Measurements from ENCODE around the gene PXYLP1. TPM values are rescaled to one million over a fixed set of nuclear protein-coding genes. Genes with fewer than 3 reads are reported as not detected.

Gene PXYLP1
- polyA plus RNA-seq, 1 donor from 2014 or later: 109 TPM

- Histone ChIP-seq H3K4me2 (ENCODE audit: low read length) (no peak overlapping the region), H3K9ac (ENCODE audit: low read length) (no peak overlapping the region), H3K9me3 (ENCODE audit: low read length) (no peaks in the 10 kb centered on the region), H3K27me3 (ENCODE audit: insufficient read depth, low read depth, low read length) (no peaks in the 10 kb centered on the region), H3K79me2 (replicated peaks; ENCODE audit: insufficient read depth, low read length) (no peaks in the 10 kb centered on the region), H4K20me1 (ENCODE audit: insufficient read depth) (no peaks in the 10 kb centered on the region), H3K4me3 (ENCODE audit: low read length) (no peak overlapping the region), H3F3A (ENCODE audit: insufficient read depth, low read length, poor library complexity, severe bottlenecking) (no peaks in the 10 kb centered on the region), H3K27ac (ENCODE audit: low read length) (no peak overlapping the region), H3K9me2 (ENCODE audit: insufficient read depth, low read length) (no peaks in the 10 kb centered on the region), H3K36me3 (ENCODE audit: insufficient read depth, low read length) (no peaks in the 10 kb centered on the region), H2AFZ (ENCODE audit: low read depth, low read length) (no peak overlapping the region)
- TF ChIP-seq POLR2AphosphoS5 (IDR thresholded peaks at IDR 0.05) (no peak), EZH2 (IDR thresholded peaks at IDR 0.05; ENCODE audit: borderline replicate concordance, insufficient read depth, low read length, poor library complexity, severe bottlenecking) (no peak), EP300 (conservative IDR thresholded peaks at IDR 0.05; ENCODE audit: poor library complexity, severe bottlenecking) (no peak), TAF1 (IDR thresholded peaks at IDR 0.05; ENCODE audit: low read depth) (no peak), SMC3 (conservative IDR thresholded peaks at IDR 0.05; ENCODE audit: poor library complexity) (no peak), CTCF (IDR thresholded peaks at IDR 0.05; ENCODE audit: poor library complexity, severe bottlenecking) (no peak), RAD21 (conservative IDR thresholded peaks at IDR 0.05) (no peak), MXI1 (conservative IDR thresholded peaks at IDR 0.05; ENCODE audit: poor library complexity, severe bottlenecking) (no peak)
These were observed 88.9 kb downstream of the PXYLP1 start for GRCh38 chr3:141320399-141321108.

GRCh38 chr3:141321109-141321497, 89.5 kb downstream of the PXYLP1 start:
- no peak overlapping the region for H3K27ac ChIP-seq (ENCODE audit: low read length)
- H3K9ac ChIP-seq (ENCODE audit: low read length): no peak overlapping the region
- no peaks in the 10 kb centered on the region for H4K20me1 ChIP-seq (ENCODE audit: insufficient read depth)
- H3K36me3 ChIP-seq (ENCODE audit: insufficient read depth, low read length): no peaks in the 10 kb centered on the region
- no peak overlapping the region for H2AFZ ChIP-seq (ENCODE audit: low read depth, low read length)
- TF ChIP-seq SMC3 (conservative IDR thresholded peaks at IDR 0.05; ENCODE audit: poor library complexity): no peak
- TF ChIP-seq EP300 (conservative IDR thresholded peaks at IDR 0.05; ENCODE audit: poor library complexity, severe bottlenecking): no peak
- TF ChIP-seq REST (IDR thresholded peaks at IDR 0.05; ENCODE audit: borderline replicate concordance): no peak
- TF ChIP-seq TAF1 (IDR thresholded peaks at IDR 0.05; ENCODE audit: low read depth): no peak
- TF ChIP-seq MXI1 (conservative IDR thresholded peaks at IDR 0.05; ENCODE audit: poor library complexity, severe bottlenecking): no peak
- no peak for TF ChIP-seq POLR2AphosphoS5 (IDR thresholded peaks at IDR 0.05)
- no peak for TF ChIP-seq RAD21 (conservative IDR thresholded peaks at IDR 0.05)
- no peak for TF ChIP-seq EZH2 (IDR thresholded peaks at IDR 0.05; ENCODE audit: borderline replicate concordance, insufficient read depth, low read length, poor library complexity, severe bottlenecking)
- TF ChIP-seq CTCF (IDR thresholded peaks at IDR 0.05; ENCODE audit: poor library complexity, severe bottlenecking): no peak
- H3K79me2 ChIP-seq (replicated peaks; ENCODE audit: insufficient read depth, low read length): no peaks in the 10 kb centered on the region
- no peaks in the 10 kb centered on the region for H3K27me3 ChIP-seq (ENCODE audit: insufficient read depth, low read depth, low read length)
- H3K9me3 ChIP-seq (ENCODE audit: low read length): no peaks in the 10 kb centered on the region
- no peak overlapping the region for H3K4me2 ChIP-seq (ENCODE audit: low read length)
- H3K9me2 ChIP-seq (ENCODE audit: insufficient read depth, low read length): no peaks in the 10 kb centered on the region
- no peak overlapping the region for H3K4me3 ChIP-seq (ENCODE audit: low read length)
- no peaks in the 10 kb centered on the region for H3F3A ChIP-seq (ENCODE audit: insufficient read depth, low read length, poor library complexity, severe bottlenecking)

Data from neural cell (in vitro differentiated cells).